Type B pancreatic cell (in vitro differentiated cells): ENCODE results near the gene ATPAF2. TPM values are rescaled to one million over a fixed set of nuclear protein-coding genes. Genes with fewer than 3 reads are reported as not detected.
A peak's percentile ranks its signal among the peaks of the same experiment; 100 is the strongest.

Experiments used
- DNase-seq: peaks from one replicate; pipeline ENCODE4 v3.0.0; 2021; ENCODE audit warnings: mixed read lengths; ENCODE audit not compliant: unreplicated experiment; ENCODE audit errors: extremely low spot score
- H3K27ac Mint-ChIP-seq: 2 replicates; pipeline ENCODE4 v1.8.0; 2021; ENCODE audit warnings: mild to moderate bottlenecking, mixed read lengths
- H3K27me3 Mint-ChIP-seq: 2 replicates; pipeline ENCODE4 v1.8.0; 2021; ENCODE audit warnings: mixed read lengths
- H3K36me3 Mint-ChIP-seq: 2 replicates; pipeline ENCODE4 v1.8.0; 2021; ENCODE audit warnings: mixed read lengths
- H3K4me1 Mint-ChIP-seq: one replicate; pipeline ENCODE4 v1.8.0; 2021; ENCODE audit warnings: mixed read lengths; ENCODE audit not compliant: unreplicated experiment
- H3K4me3 Mint-ChIP-seq: 2 replicates; pipeline ENCODE4 v1.8.0; 2021; ENCODE audit warnings: mild to moderate bottlenecking, mixed read lengths
- H3K9me3 Mint-ChIP-seq: 2 replicates; pipeline ENCODE4 v1.8.0; 2021; ENCODE audit warnings: mixed read lengths
- CTCF ChIP-seq: fragments of 200-600 bp; sonication (generic); conservative IDR thresholded peaks from 2 replicates; pipeline ENCODE4 v1.5.0; 2021; ENCODE audit warnings: antibody characterized with exemption, mild to moderate bottlenecking
- long read RNA-seq: library from polyadenylated mRNA; unstranded; transcript quantifications from one replicate; pipeline ENCODE4 v2.0.0, GENCODE V29; 2020
- total RNA-seq: library from RNA; stranded (reverse); gene quantifications from 2 replicates; pipeline ENCODE4 v1.2.1, GENCODE V29; 2021; ENCODE audit warnings: low replicate concordance

ATPAF2 gene
- 22.8 and 28.9 TPM in 2 replicates for total RNA-seq
- long read RNA-seq, transcript ATPAF2-206 (8 exons, 1,564 nt) = major isoform, 53 of 67 reads
- long read RNA-seq, partial matches to known transcripts = 1 of 67 reads
- long read RNA-seq, other reads (novel, unspliced or antisense) = 12 of 67 reads

DNA sequence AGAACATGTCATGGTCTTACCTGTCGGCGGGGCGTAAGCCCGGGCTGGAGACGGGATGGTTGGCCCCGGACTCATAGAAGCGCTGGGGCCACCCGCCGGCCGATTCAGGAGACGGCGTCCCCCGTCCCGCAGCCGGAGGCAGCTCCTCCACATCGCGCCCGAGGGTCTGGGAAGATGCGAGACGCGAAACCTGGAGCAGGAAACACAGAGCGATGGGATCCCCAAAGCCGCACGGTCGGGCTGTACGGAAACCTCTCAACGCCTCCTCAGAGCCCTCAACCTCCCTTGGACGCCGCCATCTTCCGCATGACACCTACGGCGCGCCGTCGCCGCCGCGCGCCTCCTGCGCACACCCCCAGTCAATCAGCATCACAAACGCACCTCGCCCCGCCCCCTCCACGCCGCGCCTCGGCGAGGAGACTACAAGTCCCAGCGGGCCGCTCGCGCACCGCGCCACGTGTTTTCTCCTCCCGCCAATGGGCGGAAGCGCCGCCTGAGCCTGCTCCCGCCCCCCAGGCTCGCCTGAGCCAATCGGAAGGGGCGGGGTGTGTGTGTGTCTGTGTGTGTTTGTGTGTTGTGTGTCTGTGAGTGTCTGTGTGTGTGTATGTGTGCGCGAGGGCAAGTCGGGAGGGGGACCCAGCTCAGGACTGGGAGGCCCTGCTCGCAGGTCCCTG lies at the start of gene ATPAF2, which contains the start of gene GID4:
Gene ATPAF2 (minus strand): TSS at position 308 of the 674 bp plus-strand sequence. CDS start 155 bp downstream, at position 153.
Gene GID4 (plus strand): TSS at position 548 of the 674 bp plus-strand sequence. CDS start 57 bp downstream, at position 605.
- peaks cover 38% of the 10 kb centered on the region for H3K4me1 Mint-ChIP-seq
- H3K36me3 Mint-ChIP-seq = peaks cover 3% of the 10 kb centered on the region
- peak within 1 kb of the TSS; percentile 95 for H3K27ac Mint-ChIP-seq
- DNase-seq = peak; percentile 100
- H3K27me3 Mint-ChIP-seq = no peaks in the 10 kb centered on the region
- peak within 1 kb of the TSS; percentile 99 for H3K4me3 Mint-ChIP-seq
- H3K9me3 Mint-ChIP-seq = no peaks in the 10 kb centered on the region
- peak; percentile 22 for TF ChIP-seq CTCF

DNA sequence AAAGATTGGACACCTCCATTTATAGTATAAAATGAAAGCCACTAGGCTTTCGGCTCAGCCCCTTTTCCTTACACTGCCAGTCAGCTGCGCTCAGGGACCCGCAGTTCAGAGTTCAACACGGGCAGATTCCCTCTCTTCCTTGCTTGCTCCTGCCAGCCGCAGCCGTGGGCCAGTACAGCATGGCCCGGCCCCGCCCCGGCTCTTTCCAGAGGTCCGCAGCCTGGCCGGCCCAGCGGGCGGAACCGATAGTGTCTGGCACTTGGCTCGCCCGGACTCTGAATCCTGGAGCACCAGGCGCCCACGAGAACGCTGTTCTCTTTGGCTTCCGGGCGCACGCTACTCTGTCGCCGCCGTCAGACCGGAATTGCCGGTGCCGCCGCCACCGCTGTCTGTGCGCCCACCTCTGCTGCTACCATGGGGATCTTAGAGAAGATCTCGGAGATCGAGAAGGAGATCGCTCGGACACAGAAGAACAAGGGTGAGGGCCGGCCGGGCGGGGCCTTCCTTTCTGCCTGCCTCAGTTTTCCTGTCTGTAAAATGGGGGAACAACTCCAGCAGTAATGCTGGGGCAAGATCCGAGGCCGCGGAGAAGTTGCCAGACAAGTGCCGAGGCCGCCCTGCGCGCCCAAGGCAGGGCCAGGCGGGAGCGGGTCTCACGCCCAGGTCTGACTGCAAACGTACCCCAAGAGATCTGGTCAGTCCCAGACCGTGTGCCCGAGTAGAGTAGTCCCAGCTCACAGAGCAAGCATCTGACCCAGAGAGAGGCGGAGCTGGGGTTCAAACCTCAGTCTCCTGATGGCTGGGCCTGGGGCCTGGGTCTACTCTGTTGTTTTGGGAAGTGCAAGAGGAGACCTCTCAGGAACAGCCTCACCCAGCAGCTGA lies 48.9 kb upstream of the ATPAF2 start, which contains the start of gene DRG2:
Gene DRG2 (plus strand): TSS at position 339 of the 882 bp plus-strand sequence. CDS start 76 bp downstream, at position 415.
- peak; percentile 5 for TF ChIP-seq CTCF
- Mint-ChIP-seq H3K9me3 (no peaks in the 10 kb centered on the region), H3K4me3 (peak within 1 kb of the TSS; percentile 99), H3K27ac (peak within 1 kb of the TSS; percentile 97), H3K27me3 (no peaks in the 10 kb centered on the region), H3K4me1 (peaks cover 18% of the 10 kb centered on the region), H3K36me3 (no peaks in the 10 kb centered on the region)
- DNase-seq = peak; percentile 95

DNA sequence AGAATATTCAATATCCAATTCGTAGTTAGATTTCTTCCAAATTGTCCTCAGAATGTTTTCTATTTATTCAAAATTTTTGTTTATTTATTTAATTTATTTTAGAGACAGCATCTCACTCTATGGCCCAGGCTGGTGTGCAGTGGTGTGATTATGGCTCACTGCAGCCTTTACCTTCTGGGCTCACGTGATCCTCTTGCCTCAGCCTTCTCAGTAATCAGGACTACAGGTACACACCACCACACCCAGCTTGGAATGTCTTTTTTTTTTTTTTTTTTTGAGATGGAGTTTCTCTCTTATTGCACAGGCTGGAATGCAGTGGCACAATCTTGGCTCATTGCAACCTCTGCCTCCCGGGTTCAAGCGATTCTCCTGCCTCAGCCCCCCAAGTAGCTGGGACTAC lies 45.3 kb upstream of the ATPAF2 start:
- Mint-ChIP-seq H3K27me3 (no peaks in the 10 kb centered on the region), H3K36me3 (no peaks in the 10 kb centered on the region), H3K4me1 (peaks cover 14% of the 10 kb centered on the region), H3K4me3 (no peak overlapping the region), H3K27ac (no peak overlapping the region), H3K9me3 (no peaks in the 10 kb centered on the region)
- no peak for DNase-seq
- no peak for TF ChIP-seq CTCF

DNA sequence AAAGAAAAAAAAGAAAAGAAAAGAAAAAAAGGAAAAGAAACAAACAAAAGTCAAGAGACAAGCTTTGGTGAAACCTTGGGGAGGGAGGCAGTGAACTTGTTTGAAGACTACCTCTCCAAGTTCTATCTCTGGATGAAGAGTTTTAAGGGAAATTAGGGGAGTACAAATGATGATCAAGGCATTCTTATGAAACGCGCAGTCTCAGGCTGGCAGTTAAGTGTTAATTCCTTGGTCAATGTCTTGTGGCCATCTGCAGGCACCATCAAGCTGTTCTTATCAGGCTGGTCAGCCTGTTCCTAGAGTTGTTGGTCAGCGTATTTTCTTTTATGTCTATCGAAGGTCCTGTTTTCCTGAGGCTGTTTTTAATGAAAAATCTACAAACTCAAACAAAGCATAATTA lies 40.6 kb upstream of the ATPAF2 start:
- Mint-ChIP-seq H3K9me3 (no peaks in the 10 kb centered on the region), H3K36me3 (no peaks in the 10 kb centered on the region), H3K4me3 (no peak overlapping the region), H3K27me3 (peaks cover 5% of the 10 kb centered on the region), H3K4me1 (no peaks in the 10 kb centered on the region), H3K27ac (no peak overlapping the region)
- DNase-seq = no peak
- TF ChIP-seq CTCF = no peak

DNA sequence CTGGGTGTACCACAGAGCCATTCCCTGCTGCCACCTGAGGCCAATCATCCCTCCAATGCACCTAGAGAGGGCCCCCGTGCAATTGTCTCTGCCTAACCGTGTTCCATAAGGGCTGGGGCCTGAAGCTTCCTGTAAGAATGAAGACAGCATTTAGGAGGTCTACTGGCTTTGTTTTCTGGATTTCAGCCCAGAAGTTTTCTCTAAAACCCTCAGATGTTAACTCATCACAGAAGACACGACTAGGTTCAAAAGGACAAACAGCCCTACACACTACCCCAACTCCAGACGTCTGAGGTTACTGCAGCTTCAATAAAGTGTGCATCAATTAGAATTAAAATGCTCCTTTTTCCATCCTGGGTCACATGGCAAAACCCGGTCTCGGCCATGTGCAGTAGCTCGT lies 38.0 kb upstream of the ATPAF2 start:
- no peaks in the 10 kb centered on the region for H3K36me3 Mint-ChIP-seq
- H3K4me3 Mint-ChIP-seq = no peak overlapping the region
- TF ChIP-seq CTCF = no peak
- no peaks in the 10 kb centered on the region for H3K4me1 Mint-ChIP-seq
- no peak for DNase-seq
- H3K9me3 Mint-ChIP-seq = no peaks in the 10 kb centered on the region
- H3K27ac Mint-ChIP-seq = no peak overlapping the region
- H3K27me3 Mint-ChIP-seq = peaks cover 5% of the 10 kb centered on the region
